Lower lobe of right lung (tissue), 2 donors: Measurements from ENCODE around the gene DST. TPM values are rescaled to one million over a fixed set of nuclear protein-coding genes. Genes with fewer than 3 reads are reported as not detected.

Source experiments
- ATAC-seq, 2 donors: fragments of 200-7000 bp; cut with Tn5 transposase; one replicate each; pipeline ENCODE4 v1.9.1; 2020 to 2022; ENCODE audit warnings: mild to moderate bottlenecking in 2 of 2, moderate library complexity in 2 of 2
- DNase-seq: peaks from one replicate; pipeline ENCODE4 v3.0.0-alpha.2; 2020
- H3K27ac ChIP-seq: fragments of 200-600 bp; one replicate; pipeline ENCODE4 v1.8.0; 2022
- H3K27me3 ChIP-seq: fragments of 200-600 bp; one replicate; pipeline ENCODE4 v1.8.0; 2022; ENCODE audit warnings: low read depth
- H3K36me3 ChIP-seq: fragments of 200-600 bp; one replicate; pipeline ENCODE4 v1.8.0; 2022; ENCODE audit warnings: mild to moderate bottlenecking
- H3K4me1 ChIP-seq: fragments of 200-600 bp; one replicate; pipeline ENCODE4 v1.8.0; 2022
- H3K4me3 ChIP-seq: fragments of 200-600 bp; one replicate; pipeline ENCODE4 v1.8.0; 2022; ENCODE audit warnings: mild to moderate bottlenecking
- H3K9me3 ChIP-seq: fragments of 200-600 bp; one replicate; pipeline ENCODE4 v1.8.0; 2022
- intact Hi-C: fragments of 100-400 bp; cut with DNase I; formaldehyde crosslinking; loops from one replicate; pipeline ENCODE4 v1.11.0; 2022
- total RNA-seq: library from RNA; stranded (reverse); fragmentation: NEBNext Ultra II Directional; extraction: Animal tissue kit (Norgen Biotek cat#: 25700); gene quantifications from one replicate; pipeline ENCODE4 v1.2.1, GENCODE V29; 2021
- TF ChIP-seq, protein P1 (sequence below): fragments of 200-600 bp; IDR thresholded peaks from one replicate; pipeline ENCODE4 v1.8.0; 2022; ENCODE audit warnings: antibody characterized with exemption, mild to moderate bottlenecking
- donor health status: DM: no; HTN: yes; CAD: no; lungs with severe emphysema.

DST gene
- total RNA-seq, 1 donor from 2014 or later = 327 TPM

GRCh38 chr6:56509031-56509430 lies 133.7 kb downstream of the DST start:
- Histone ChIP-seq H3K36me3 (peaks cover 37% of the 10 kb centered on the region), H3K4me1 (peaks cover 6% of the 10 kb centered on the region), H3K9me3 (no peaks in the 10 kb centered on the region), H3K27me3 (no peaks in the 10 kb centered on the region), H3K4me3 (no peak overlapping the region), H3K27ac (no peak overlapping the region)
- TF ChIP-seq, protein P1, sequence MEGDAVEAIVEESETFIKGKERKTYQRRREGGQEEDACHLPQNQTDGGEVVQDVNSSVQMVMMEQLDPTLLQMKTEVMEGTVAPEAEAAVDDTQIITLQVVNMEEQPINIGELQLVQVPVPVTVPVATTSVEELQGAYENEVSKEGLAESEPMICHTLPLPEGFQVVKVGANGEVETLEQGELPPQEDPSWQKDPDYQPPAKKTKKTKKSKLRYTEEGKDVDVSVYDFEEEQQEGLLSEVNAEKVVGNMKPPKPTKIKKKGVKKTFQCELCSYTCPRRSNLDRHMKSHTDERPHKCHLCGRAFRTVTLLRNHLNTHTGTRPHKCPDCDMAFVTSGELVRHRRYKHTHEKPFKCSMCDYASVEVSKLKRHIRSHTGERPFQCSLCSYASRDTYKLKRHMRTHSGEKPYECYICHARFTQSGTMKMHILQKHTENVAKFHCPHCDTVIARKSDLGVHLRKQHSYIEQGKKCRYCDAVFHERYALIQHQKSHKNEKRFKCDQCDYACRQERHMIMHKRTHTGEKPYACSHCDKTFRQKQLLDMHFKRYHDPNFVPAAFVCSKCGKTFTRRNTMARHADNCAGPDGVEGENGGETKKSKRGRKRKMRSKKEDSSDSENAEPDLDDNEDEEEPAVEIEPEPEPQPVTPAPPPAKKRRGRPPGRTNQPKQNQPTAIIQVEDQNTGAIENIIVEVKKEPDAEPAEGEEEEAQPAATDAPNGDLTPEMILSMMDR = no peak
- DNase-seq (no peak), ATAC-seq (no peak)
- intact Hi-C loops = no loop called here

- intact Hi-C loops = no loop called here
- H3K9me3 ChIP-seq = no peaks in the 10 kb centered on the region
- peaks cover 37% of the 10 kb centered on the region for H3K36me3 ChIP-seq
These were observed 135.2 kb downstream of the DST start for GRCh38 chr6:56507517-56507916.

GRCh38 chr6:56505512-56506260 lies 137.0 kb downstream of the DST start:
- no peaks in the 10 kb centered on the region for H3K4me1 ChIP-seq
- H3K27me3 ChIP-seq = no peaks in the 10 kb centered on the region
- TF ChIP-seq, protein P1 = no peak
- no peak overlapping the region for H3K27ac ChIP-seq
- no peak for ATAC-seq
- peaks cover 46% of the 10 kb centered on the region for H3K36me3 ChIP-seq
- intact Hi-C loops = no loop called here
- H3K9me3 ChIP-seq = no peaks in the 10 kb centered on the region
- H3K4me3 ChIP-seq = no peak overlapping the region
- DNase-seq = no peak

More at GRCh38 chr6:56507517-56507916, 135.2 kb downstream of the DST start:
- H3K27me3 ChIP-seq = no peaks in the 10 kb centered on the region
- TF ChIP-seq, protein P1 = no peak
- no peak for DNase-seq
- ATAC-seq = peak in 1 of 2 donors; percentile 21
- peak overlapping the region; percentile 10 for H3K27ac ChIP-seq
- H3K4me3 ChIP-seq = no peak overlapping the region
- H3K4me1 ChIP-seq = no peaks in the 10 kb centered on the region

DNA sequence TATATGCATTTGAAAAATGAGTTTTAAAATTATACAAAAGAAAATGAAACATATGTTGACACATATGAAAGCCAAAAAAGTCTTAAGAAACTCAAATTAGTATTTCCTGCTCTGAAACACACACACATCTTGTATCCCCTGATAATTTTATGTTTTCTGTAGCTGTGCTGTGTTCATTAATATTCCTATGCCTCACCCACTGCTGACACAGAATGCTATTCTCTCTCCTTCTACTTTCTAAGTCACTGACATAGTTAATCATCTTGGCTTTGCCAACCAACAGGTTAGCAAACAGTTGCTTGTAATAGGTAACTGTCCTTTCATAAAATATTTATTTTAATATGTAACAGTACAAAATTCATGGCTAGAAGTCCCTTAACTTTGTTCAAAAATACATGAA lies 140.7 kb downstream of the DST start:
- H3K4me3 ChIP-seq = no peak overlapping the region
- no peaks in the 10 kb centered on the region for H3K4me1 ChIP-seq
- ATAC-seq = no peak
- no peaks in the 10 kb centered on the region for H3K9me3 ChIP-seq
- peaks cover 52% of the 10 kb centered on the region for H3K36me3 ChIP-seq
- DNase-seq = no peak
- intact Hi-C loops = no loop called here
- no peak overlapping the region for H3K27ac ChIP-seq
- TF ChIP-seq, protein P1 = no peak
- H3K27me3 ChIP-seq = no peaks in the 10 kb centered on the region

DNA sequence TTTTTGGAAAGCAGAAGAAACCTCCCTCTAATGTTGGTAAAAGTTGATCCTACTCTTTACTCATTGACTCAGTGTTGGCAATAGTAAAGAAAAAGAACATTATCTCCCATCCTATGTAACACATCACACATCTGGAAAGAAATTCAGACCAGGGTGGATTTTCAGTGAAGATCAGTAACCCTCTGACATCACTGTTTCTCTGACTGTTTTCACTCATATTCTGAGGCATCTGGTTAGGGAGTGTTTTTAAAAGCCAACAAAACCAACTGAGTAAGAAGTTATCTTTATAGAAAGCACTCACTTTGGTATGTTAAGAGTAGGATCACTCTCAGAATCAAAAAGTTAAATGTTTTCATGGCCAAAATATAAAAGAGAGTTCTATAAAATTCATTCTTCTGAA lies 143.6 kb downstream of the DST start:
- TF ChIP-seq, protein P1 = no peak
- H3K27ac ChIP-seq = no peak overlapping the region
- H3K4me3 ChIP-seq = no peak overlapping the region
- peaks cover 63% of the 10 kb centered on the region for H3K36me3 ChIP-seq
- DNase-seq = no peak
- no peaks in the 10 kb centered on the region for H3K27me3 ChIP-seq
- H3K9me3 ChIP-seq = no peaks in the 10 kb centered on the region
- intact Hi-C loops = no loop called here
- ATAC-seq = no peak
- no peaks in the 10 kb centered on the region for H3K4me1 ChIP-seq
